GM18951 (cell line): Measurements from ENCODE around the gene MYOF.
"Not testable (repeated sequence)": the region's sequence is repeated elsewhere in the genome, so short reads cannot be mapped to it uniquely, and the experiment has no call there.

ENCODE experiments used
- POLR2A ChIP-seq: IDR thresholded peaks from 4 replicates; pipeline ENCODE4 v1.6.1; 2011; ENCODE audit warnings: mild to moderate bottlenecking; ENCODE audit not compliant: insufficient read length, insufficient read depth; ENCODE audit errors: extremely low read depth
- in situ Hi-C: fragments of 300-500 bp; cut with MboI; formaldehyde crosslinking; loops from one replicate; pipeline ENCODE4 v1.12.0; 2022; ENCODE audit warnings: low sequenced_read_pairs, mixed read lengths, inconsistent platforms; ENCODE audit not compliant: unreplicated experiment

Gene MYOF

DNA sequence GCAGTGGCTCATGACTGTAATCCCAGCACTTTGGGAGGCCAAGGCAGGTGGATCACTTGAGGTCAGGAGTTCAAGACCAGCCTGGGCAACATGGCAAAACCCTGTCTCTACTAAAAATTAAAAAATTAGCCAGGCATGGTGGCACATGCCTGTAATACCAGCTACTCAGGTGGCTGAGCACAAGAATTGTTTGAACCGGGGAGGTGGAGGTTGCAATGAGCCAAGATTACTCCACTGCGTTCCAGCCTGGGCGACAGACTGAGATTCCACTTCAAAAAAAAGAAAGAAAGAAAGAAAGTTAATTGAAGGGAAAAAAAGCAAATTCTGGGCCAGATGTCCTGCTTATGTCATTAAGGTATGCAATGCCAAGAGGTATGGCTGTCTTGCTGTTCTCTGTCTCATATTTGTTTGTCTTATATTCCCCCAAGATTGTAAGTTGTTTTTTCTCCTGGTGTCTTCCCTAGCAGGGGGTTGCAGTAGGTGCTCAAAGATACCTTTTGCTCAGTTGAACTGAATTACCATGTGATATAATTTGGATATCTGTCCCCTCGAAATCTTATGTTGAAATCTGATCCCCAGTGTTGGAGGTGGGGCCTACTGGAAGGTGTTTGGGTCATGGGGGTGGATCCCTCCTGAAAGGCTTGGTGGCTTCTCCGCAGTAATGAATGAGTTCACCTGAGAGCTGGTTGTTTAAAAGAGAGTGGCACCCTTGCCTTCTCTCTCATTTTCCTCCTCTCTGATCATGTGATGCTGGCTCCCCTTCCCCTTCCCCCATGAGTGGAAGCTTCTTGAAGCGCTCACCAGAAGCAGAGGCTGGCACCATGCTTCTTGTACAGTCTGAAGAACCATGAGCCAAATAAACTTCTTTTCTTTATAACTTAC is 60.9 kb downstream of the MYOF start:
- in situ Hi-C loops: no loop called here

DNA sequence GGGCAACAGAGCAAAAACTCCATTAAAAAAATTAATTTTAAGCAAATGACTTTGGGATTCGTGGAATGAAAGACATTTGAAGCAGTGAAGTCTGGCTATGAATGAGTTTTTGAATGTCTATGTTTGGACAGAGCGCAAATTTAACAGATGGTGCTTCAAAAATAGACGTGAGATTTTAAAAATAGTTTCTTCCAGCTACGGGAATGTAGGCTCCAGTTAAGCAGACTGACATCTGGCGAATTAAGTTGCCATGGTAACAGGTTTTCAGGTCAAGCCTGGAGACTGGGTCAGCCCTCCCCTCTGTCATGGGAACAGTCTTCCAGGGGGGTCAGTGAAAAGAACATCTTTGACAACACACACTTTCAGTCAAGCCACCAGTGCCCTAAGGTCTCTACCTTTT is 62.0 kb downstream of the MYOF start:
- no peak for TF ChIP-seq POLR2A
- in situ Hi-C loops: no loop called here

More for the DNA sequence above, 60.9 kb downstream of the MYOF start:
- TF ChIP-seq POLR2A: no peak

DNA sequence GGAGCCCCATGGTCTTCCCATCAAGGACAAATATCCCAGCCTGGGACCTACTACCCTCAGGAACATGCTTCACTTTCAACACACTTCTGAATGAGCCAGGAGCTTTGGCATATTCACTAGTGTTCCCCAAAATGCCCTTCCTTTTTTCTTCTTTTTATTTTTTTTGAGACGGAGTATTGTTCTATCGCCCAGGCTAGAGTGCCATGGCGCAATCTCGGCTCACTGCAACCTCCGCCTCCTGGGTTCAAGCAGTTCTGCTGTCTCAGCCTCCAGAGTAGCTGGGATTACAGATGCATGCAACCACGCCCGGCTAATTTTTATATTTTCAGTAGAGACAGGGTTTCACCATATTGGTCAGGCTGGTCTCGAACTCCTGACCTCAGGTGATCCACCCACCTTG is 63.1 kb downstream of the MYOF start:
- in situ Hi-C loops: not testable (repeated sequence)

DNA sequence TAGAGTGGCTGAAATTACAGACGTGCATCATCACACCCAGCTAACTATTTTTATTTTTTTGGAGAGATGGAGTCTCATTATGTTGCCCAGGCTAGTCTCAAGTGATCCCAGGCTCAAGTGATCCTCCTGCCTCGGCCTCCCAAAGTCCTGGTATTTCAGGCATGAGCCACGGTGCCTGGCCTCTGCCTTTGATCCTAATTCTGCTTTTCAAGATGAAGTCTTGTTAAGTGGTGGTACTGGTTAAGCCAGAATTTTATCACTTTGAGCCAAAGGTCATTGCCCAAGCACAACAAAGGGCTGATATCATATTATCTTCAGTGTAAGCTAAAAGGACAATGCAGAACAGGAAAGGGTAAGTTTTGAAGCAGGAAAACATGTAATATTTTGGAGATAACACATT is 64.2 kb downstream of the MYOF start:
- in situ Hi-C loops: no loop called here
- TF ChIP-seq POLR2A: no peak

DNA sequence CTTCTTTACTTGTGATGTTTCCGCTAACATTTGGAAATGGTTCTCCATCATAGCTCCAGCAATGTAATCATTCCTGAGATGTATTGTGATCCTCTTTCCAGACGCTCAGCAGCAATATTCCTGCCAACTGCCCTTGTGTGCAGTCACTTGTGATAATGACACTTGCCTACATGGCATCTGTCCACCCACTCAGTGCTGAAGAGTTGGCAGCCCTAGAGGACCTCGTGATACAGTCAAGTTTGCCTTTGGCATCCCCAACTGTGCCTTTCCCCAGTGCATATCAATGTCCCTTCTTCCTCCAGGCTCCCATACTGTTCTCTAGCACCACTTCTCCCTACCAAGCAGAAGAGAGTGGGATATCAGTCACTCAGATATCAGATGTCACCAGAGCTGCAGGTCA is 64.9 kb downstream of the MYOF start:
- in situ Hi-C loops: no loop called here
- no peak for TF ChIP-seq POLR2A

DNA sequence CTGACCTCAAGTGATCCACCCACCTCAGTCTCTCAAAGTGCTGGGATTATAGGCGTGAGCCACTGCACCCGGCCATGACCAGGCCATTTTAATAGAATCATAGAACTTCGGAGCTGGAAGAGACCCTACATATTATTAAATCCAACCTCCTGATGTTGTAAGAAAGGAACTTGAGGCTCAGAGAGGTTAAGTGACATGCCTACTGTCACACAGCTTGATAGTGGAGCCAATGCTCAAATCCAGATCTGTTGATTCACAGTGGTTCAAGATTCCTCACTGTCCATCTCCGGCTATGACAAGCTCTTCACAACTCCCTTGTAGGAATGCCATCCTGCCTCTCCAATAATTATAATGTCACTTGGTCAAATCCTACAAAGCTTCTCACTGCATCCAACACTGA is 65.3 kb downstream of the MYOF start:
- no peak for TF ChIP-seq POLR2A
- in situ Hi-C loops: no loop called here

DNA sequence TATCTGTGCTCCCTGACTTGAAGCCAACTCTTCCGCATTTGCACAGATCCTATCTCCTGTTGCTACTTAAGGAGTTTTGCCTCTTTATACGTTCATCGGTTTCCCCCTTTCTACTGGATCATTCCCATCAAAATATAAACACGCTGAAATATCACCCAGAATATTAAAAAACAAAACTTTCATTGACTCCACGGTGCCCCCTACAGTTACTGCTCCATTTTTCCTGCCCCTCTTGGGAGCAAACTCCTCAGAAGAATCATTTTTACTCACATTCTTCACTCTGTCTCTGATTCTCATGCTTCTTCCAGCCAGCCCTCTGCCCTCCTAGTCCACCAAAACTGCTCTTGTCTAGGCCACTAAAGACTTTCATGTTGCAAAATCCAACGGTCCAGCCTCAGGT is 66.4 kb downstream of the MYOF start:
- TF ChIP-seq POLR2A: no peak
- in situ Hi-C loops: no loop called here

DNA sequence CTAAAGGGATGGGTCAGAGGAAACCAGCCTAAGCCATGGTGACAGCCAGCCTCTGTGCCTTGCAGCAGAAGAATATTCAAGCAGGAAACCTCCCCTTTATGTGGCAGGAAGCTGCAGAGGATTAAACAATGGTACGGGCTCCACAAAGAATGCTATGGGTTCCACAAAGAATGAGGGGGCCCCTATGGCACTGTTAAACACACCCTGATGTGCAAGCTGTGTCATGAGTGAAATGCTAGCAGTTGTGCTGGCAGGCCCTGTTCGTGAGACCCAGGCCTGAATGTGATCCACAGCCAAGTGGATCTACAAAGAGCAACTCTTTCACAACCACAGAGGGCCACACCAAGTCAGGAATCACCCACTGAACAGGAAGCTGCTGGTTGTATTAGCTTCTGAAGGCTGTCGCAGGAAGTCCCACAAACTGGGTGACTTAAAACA is 68.9 kb downstream of the MYOF start:
- in situ Hi-C loops: no loop called here
- TF ChIP-seq POLR2A: no peak

DNA sequence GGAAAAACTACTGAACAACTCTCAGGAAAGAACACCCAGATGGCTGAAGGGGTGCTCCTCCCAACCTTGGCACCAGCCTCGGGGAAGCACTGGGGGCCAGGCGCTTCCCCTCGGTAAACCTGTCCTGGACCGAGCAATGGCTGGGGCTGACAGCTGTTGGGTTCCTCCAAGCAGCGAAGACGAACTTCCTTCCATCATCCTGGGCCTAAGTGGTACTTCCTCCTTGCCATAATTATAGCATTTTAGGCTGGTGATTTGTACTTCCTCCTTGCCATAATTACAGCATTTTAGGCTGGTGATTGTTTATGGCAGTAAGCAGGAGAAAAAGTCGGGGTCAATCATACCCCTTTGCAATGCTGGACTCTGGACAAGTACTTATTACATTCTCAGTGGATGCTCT is 69.3 kb downstream of the MYOF start:
- no peak for TF ChIP-seq POLR2A
- in situ Hi-C loops: no loop called here

DNA sequence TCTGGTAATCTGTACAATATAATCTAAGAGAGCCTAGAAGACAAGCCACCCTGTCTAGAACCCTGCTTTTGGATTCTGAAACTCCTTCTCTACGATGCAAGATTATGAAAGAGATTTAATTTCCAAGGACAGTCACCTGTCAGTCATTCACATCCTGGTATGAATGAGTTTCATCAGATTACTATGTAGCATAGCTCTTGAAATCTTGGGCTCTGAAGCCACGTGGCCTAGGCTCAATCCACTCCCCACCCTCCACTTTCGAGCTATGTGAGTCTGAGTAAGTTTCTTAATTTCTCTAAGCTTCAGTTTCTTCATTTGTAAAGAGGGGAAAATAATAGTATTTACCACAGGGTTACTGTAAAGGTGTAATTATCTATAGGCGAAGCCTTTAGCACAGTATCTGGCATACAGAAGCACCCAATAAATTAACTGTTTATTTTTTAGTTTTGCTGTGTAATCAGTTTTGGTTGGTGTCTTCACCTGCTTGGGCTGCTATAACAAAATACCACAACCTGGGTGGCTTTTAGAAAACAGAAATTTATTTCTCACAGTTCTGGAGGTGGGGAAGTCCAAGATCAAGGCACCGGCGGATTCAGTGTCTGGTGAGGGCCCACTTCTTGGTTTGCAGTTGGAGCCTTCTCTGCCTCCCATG is 71.3 kb downstream of the MYOF start:
- no peak for TF ChIP-seq POLR2A
- in situ Hi-C loops: no loop called here

DNA sequence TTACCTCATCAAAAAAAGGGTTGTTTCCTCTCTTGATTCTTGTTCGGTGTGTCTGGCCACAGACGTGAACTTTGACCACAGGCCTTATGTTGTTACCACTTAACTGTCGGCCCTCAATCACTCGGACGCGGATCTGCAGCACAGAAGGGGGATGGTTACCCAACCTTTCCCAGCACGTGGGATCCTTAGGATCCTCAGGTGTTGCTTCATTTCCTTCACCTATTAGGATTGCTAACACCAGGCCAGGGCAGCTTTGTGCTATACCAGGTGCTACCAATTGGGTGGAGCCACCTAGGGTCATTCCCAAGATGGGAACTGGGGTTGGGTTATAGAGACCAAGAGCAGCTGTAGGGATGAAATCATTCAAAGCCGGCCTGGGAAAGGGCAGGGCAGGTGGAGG is 73.4 kb downstream of the MYOF start:
- in situ Hi-C loops: no loop called here
- no peak for TF ChIP-seq POLR2A

DNA sequence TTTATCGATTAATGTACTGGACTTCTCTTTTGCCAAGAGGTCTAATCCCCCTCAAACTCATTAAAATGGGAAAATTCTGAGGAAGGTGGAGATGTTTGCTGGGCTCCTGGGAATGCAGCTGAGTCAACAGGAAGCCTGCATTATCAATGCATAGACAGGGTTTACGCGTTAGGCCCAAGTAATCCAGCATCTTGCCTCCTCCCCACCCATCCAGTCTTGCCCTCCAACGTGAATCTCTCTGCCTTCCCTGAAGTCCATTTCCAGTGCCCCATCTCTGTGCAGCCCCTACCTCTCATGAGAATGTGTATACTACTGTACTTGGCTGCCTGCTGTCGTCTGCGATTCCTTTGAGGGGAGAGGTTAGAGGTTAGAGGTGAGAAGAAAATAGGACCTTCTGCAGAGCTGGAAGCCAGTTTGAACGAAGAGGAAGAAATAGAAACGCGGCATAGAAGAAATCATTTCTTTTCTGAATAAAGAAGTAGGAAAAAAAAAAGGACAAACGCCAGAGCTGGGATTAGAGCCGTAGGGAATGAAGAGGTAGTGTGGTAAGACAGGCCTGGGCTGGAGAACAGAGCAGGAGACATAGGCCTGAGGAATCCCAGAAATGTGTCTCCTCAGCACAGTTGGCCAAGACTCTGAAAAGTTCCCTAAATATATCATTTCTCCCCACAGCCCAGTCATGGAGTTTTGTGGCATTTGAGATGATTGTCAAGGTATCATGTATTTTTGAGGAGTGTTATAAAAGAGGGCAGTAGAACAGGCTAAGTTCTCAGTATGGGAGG is 75.6 kb downstream of the MYOF start:
- no peak for TF ChIP-seq POLR2A
- in situ Hi-C loops: no loop called here

DNA sequence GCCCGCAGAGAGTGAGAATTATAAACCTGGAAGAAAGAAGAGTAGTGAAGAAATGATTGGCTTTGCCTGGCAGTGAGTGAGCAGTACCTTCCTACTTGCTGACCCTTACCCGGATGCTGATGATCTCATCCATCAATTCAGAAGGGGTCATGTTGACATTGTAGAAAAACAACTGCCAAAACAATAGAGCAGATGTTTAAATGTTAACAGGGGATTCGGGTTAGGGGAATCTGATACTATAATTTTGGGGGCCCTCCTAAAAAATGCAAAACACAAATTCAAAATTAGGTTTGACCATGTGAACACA is 78.1 kb downstream of the MYOF start:
- no peak for TF ChIP-seq POLR2A
- in situ Hi-C loops: no loop called here

DNA sequence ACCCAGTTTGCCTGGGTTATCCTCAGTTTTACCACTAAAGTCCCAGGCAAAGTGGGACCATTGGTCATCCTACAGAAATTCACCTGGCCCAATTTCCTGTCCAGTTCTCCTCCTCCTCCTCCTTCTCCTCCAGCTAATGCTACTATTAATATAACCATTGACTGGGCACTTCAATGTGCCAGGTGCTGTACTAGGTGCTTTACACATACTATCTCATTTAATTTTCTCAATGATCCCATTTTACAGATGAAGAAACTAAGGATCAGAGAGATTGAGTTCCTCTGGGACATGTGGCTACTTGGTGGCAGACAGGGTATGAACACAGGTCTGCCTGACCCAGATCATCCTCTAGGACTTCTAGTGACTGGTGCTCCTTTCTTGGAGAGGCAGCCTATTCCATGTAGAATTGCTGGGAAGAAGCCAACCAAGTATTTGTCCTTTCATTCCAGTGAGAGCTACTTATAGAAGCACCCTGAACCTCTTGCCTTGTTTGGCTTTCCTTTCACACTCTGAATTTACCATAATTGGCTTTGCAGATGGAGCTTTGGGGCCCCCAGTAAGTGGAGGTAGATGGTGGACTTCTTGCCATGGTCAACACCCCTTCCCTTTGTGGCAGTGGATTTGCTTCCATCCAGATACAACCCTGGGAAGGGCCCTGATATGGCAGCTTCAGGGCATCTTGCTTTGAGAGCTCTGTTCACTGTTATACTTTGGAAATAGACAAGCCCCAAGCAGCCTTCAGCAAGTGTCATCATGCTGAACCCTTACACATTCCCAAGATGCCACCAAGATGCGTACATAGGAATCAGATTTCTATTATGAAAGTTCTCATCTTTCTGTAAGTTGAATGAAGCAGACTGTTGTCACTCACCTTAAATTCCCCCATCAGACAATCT is 78.7 kb downstream of the MYOF start:
- in situ Hi-C loops: no loop called here
- TF ChIP-seq POLR2A: no peak
